ENCODE measurements around the gene MAP3K6. TPM values are rescaled to one million over a fixed set of nuclear protein-coding genes. Genes with fewer than 3 reads are reported as not detected.

Gene MAP3K6
- total and polyA plus RNA-seq, 2 of the 4 experiments (the other 2 are of a cell fraction), result 4.8 to 15.9 TPM

DNA sequence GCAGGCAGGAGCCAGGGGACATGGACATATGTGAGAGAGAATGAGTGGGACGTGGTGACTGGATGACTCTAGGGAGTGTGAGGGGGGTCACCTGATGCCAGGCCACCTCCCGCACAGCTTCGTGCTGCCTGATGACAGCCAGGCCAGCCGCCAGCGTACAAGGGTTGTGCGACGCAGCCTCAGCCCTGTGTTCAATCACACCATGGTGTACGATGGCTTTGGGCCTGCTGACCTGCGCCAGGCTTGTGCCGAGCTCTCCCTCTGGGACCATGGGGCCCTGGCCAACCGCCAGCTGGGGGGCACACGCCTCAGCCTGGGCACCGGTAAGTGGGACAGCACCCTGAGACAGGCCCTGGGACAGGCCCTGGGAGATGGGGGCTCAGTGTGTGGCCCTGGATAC, 13.6 kb downstream of the MAP3K6 start:
- peaks cover 14% of the 10 kb centered on the region for H3K36me3 ChIP-seq (ENCODE audit: control insufficient read depth, insufficient read depth, low read length)
- no peak overlapping the region for H4K8ac ChIP-seq (ENCODE audit: low read depth in 2 of 2, low read length in 2 of 2)
- intact Hi-C loops (cut with micrococcal nuclease) (no loop called here), in situ Hi-C loops (cut with MboI; ENCODE audit: low sequenced_read_pairs) (no loop called here), dilution Hi-C loops (cut with HindIII; ENCODE audit: low sequenced_read_pairs, unreplicated experiment) (no loop called here)
- no peak overlapping the region for H3K27ac ChIP-seq (ENCODE audit: insufficient read depth, low read length)
- no peaks in the 10 kb centered on the region; the same call in 1 of the 2 replicates for H3K27me3 ChIP-seq (ENCODE audit: control insufficient read depth, insufficient read depth, low read length)
- no peak overlapping the region for H2AFZ ChIP-seq (replicated peaks; ENCODE audit: low read length, poor library complexity)
- no peak overlapping the region for H3K56ac ChIP-seq (ENCODE audit: extremely low read depth, insufficient read depth, low read length)
- H3K4ac ChIP-seq (ENCODE audit: low read depth, low read length), result no peak overlapping the region
- TF ChIP-seq FOS (IDR thresholded peaks at IDR 0.05; ENCODE audit: low read depth, low read length) (no peak), POLR2A (IDR thresholded peaks at IDR 0.05; ENCODE audit: low read depth, low read length) (no peak), USF2 (IDR thresholded peaks at IDR 0.05; ENCODE audit: low read depth, low read length) (no peak), RFX5 (IDR thresholded peaks at IDR 0.05; ENCODE audit: low read depth, low read length) (no peak), SMC3 (IDR thresholded peaks at IDR 0.05; ENCODE audit: low read depth, low read length) (no peak), BHLHE40 (IDR thresholded peaks at IDR 0.05; ENCODE audit: low read depth, low read length) (no peak), RAD21 (IDR thresholded peaks at IDR 0.05; ENCODE audit: low read length) (no peak), MAZ (IDR thresholded peaks at IDR 0.05; ENCODE audit: borderline replicate concordance, low read depth, low read length) (no peak), MAFK (IDR thresholded peaks at IDR 0.05; ENCODE audit: low read depth, low read length) (no peak), CEBPB (IDR thresholded peaks at IDR 0.05; ENCODE audit: low read depth, low read length) (no peak), RCOR1 (IDR thresholded peaks at IDR 0.05; ENCODE audit: insufficient replicate concordance, low read length) (no peak), NFE2L2 (IDR thresholded peaks at IDR 0.05; ENCODE audit: low read depth, low read length) (no peak), CHD1 (IDR thresholded peaks at IDR 0.05; ENCODE audit: low read depth, low read length) (no peak), MXI1 (IDR thresholded peaks at IDR 0.05; ENCODE audit: borderline replicate concordance, low read depth, low read length) (no peak)
- TF ChIP-seq, protein P1, sequence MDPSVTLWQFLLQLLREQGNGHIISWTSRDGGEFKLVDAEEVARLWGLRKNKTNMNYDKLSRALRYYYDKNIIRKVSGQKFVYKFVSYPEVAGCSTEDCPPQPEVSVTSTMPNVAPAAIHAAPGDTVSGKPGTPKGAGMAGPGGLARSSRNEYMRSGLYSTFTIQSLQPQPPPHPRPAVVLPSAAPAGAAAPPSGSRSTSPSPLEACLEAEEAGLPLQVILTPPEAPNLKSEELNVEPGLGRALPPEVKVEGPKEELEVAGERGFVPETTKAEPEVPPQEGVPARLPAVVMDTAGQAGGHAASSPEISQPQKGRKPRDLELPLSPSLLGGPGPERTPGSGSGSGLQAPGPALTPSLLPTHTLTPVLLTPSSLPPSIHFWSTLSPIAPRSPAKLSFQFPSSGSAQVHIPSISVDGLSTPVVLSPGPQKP (IDR thresholded peaks at IDR 0.05; ENCODE audit: borderline replicate concordance, low read depth, low read length), result no peak
- TF ChIP-seq, protein P2, sequence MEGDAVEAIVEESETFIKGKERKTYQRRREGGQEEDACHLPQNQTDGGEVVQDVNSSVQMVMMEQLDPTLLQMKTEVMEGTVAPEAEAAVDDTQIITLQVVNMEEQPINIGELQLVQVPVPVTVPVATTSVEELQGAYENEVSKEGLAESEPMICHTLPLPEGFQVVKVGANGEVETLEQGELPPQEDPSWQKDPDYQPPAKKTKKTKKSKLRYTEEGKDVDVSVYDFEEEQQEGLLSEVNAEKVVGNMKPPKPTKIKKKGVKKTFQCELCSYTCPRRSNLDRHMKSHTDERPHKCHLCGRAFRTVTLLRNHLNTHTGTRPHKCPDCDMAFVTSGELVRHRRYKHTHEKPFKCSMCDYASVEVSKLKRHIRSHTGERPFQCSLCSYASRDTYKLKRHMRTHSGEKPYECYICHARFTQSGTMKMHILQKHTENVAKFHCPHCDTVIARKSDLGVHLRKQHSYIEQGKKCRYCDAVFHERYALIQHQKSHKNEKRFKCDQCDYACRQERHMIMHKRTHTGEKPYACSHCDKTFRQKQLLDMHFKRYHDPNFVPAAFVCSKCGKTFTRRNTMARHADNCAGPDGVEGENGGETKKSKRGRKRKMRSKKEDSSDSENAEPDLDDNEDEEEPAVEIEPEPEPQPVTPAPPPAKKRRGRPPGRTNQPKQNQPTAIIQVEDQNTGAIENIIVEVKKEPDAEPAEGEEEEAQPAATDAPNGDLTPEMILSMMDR (conservative IDR thresholded peaks at IDR 0.05; ENCODE audit: low read depth, low read length), result no peak
- no TSS peak for BruUV-seq (replicated peaks)
- H3K4me1 ChIP-seq (ENCODE audit: control insufficient read depth, insufficient read depth, low read length), result peaks cover 5% of the 10 kb centered on the region; the same call in 1 of the 2 replicates
- CTCF ChIA-PET, result interaction anchor here (0.6 kb wide), 1 partner anchor 8 kb away, joined by 3 read pairs; no protein-coding TSS in a partner anchor
- no peak overlapping the region for H4K5ac ChIP-seq (ENCODE audit: low read depth, low read length)
- H3K14ac ChIP-seq (replicated peaks; ENCODE audit: low read depth, low read length), result no peak overlapping the region
- no peaks in the 10 kb centered on the region for H3K9me3 ChIP-seq (ENCODE audit: control insufficient read depth, insufficient read depth, low read length)
- POLR2A ChIA-PET (ENCODE audit: unreplicated experiment), result no interaction called here
- H3K4me3 ChIP-seq (ENCODE audit: insufficient read depth, low read depth, low read length), result no peak overlapping the region
- no peak overlapping the region for H3K23ac ChIP-seq (ENCODE audit: low read depth, low read length)
- 92% methylated on average over 5 of the region's 13 CpGs; no CpG with 5 or more reads in 1 of the 2 experiments for WGBS, 2 experiments (ENCODE audit: extremely low coverage in 2 of 2, insufficient read length in 1 of 2)
- H2AK5ac ChIP-seq (ENCODE audit: low read depth, low read length), result no peak overlapping the region
- no peak for ATAC-seq (ENCODE audit: low read depth)
- H2BK15ac ChIP-seq (ENCODE audit: low read depth, low read length), result no peak overlapping the region
- no peak overlapping the region for H2BK20ac ChIP-seq (ENCODE audit: low read depth, low read length)
- no peak overlapping the region for H2BK120ac ChIP-seq (ENCODE audit: low read depth, low read length)
- H3K9me1 ChIP-seq (ENCODE audit: insufficient read depth, low read length), result no peaks in the 10 kb centered on the region; the same call in 1 of the 2 replicates
- no peak overlapping the region for H3K18ac ChIP-seq (ENCODE audit: low read depth, low read length)
- H3K4me2 ChIP-seq (ENCODE audit: low read depth, low read length), result no peak overlapping the region
- H3K9ac ChIP-seq (ENCODE audit: low read depth, low read length), result no peak overlapping the region
- DNase-seq, result no peak
- H3K79me1 ChIP-seq (ENCODE audit: low read depth in 1 of 2, low read length in 2 of 2), result no peaks in the 10 kb centered on the region
- no peak overlapping the region for H2AK9ac ChIP-seq (replicated peaks; ENCODE audit: low read depth, low read length, poor library complexity)
- no peaks in the 10 kb centered on the region for H4K20me1 ChIP-seq (ENCODE audit: insufficient read depth, low read length)
- no peak overlapping the region for H2BK5ac ChIP-seq (ENCODE audit: low read depth, low read length, poor library complexity, severe bottlenecking)
- no peak overlapping the region for H4K91ac ChIP-seq (ENCODE audit: insufficient read depth, low read depth, low read length)
